Measurements from ENCODE around the gene SRRT.

The SRRT gene

DNA sequence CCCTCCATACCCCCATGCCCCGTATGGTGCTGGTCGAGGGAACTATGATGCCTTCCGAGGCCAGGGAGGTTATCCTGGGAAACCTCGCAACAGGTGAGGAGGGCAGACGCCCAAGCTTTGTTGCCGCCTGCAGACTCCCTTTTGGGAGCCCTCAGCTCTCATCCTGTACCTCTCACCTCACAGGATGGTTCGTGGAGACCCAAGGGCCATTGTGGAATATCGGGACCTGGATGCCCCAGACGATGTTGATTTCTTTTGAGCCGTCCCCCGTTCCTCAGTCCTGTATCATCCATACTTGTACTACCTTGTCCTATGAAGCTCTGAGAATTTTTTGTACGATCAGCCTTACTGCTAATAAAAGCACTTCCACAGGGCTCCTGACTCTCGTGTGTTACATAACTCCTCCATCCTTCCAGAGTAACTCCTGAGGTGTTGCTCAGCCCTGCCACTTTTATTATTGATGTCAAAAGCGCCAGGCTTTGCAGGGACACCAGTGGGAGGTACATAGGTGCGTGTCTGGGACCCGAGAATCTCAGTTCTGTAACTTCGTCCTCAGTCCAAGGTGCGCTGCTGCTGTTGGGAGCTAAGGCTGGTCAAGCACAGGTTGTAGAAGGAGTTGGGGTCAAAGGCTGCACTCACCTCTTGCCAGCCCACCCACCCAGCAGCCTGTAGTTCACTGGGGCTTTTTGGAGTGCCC, 13.5 kb downstream of the SRRT start:
- Histone ChIP-seq H3K27ac (ENCODE audit: low read depth, low read length) (no peak overlapping the region), H3K36me3 (ENCODE audit: control insufficient read depth in 1 of 2, insufficient read depth in 2 of 2, low read length in 2 of 2) (peaks cover 33 to 47% of the 10 kb centered on the region in 2 donors), H3K4me1 (ENCODE audit: control insufficient read depth in 1 of 2, insufficient read depth in 2 of 2, low read length in 2 of 2) (peaks cover 26 to 32% of the 10 kb centered on the region in 2 donors), H3K9ac (ENCODE audit: low read depth in 1 of 2, low read length in 2 of 2) (peak overlapping the region; percentile 70 to 91), H3K27me3 (ENCODE audit: control insufficient read depth in 1 of 2, insufficient read depth in 2 of 2, low read length in 2 of 2) (no peaks in the 10 kb centered on the region), H3K4me3 (ENCODE audit: low read depth in 1 of 2, low read length in 2 of 2) (peak overlapping the region; percentile 70 to 83), H3K9me3 (ENCODE audit: control insufficient read depth in 1 of 2, low read length in 2 of 2) (no peaks in the 10 kb centered on the region)

DNA sequence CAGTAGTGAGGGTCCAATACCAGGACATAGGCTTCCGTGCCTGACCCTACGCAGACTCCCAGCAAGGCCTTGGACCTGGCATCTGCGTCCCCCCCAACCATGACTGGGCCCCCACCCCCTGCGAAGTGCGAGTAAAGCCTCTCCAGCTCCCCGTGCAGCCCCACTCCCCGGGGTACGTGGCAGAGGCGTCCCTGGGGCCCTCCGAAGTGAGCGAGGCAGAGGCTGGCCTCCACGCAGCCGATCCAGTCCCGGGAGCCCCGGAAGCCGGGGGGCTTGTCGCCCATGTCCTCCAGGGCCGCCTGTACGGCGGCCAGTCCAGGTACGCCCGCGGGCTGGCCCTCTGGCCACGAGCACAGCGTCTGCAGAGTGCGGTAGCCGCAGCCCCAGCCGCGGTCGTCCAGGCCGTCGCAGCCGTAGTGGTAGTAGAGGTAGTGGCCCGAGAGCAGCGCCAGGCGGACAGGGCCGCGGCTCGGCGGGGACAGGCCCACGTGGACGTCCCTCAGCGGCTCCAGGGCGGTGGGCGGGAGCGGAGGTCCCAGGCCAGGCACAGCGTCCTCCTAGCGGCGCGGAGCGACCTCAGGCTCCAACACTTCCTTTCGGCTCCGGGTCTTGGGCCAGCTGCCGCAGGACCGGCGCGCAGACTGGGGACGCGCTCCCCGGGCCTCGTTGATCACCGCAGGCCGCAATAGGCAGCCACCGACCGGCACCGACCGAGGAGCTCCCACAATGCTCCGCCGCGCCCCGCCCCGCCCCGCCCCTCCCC, 14.3 kb downstream of the SRRT start, which contains the start of gene UFSP1:
TSS of gene UFSP1 (minus strand) at position 728 of the 763 bp plus-strand sequence. CDS start at position 284, 444 bp downstream.
- peaks cover 28 to 40% of the 10 kb centered on the region in 2 donors for H3K36me3 ChIP-seq (ENCODE audit: control insufficient read depth in 1 of 2, insufficient read depth in 2 of 2, low read length in 2 of 2)
- peak within 1 kb of the TSS; percentile 77 to 83 for H3K4me3 ChIP-seq (ENCODE audit: low read depth in 1 of 2, low read length in 2 of 2)
- peak within 1 kb of the TSS; percentile 82 for H3K27ac ChIP-seq (ENCODE audit: low read depth, low read length)
- H3K9me3 ChIP-seq (ENCODE audit: control insufficient read depth in 1 of 2, low read length in 2 of 2): no peaks in the 10 kb centered on the region
- no peaks in the 10 kb centered on the region for H3K27me3 ChIP-seq (ENCODE audit: control insufficient read depth in 1 of 2, insufficient read depth in 2 of 2, low read length in 2 of 2)
- peaks cover 26 to 33% of the 10 kb centered on the region in 2 donors for H3K4me1 ChIP-seq (ENCODE audit: control insufficient read depth in 1 of 2, insufficient read depth in 2 of 2, low read length in 2 of 2)
- H3K9ac ChIP-seq (ENCODE audit: low read depth in 1 of 2, low read length in 2 of 2): peak within 1 kb of the TSS; percentile 70 to 91

GRCh38 chr7:100890653-100891567, 16.0 kb downstream of the SRRT start:
- H3K4me1 ChIP-seq (ENCODE audit: control insufficient read depth in 1 of 2, insufficient read depth in 2 of 2, low read length in 2 of 2): peaks cover 27 to 44% of the 10 kb centered on the region in 2 donors
- peak overlapping the region; percentile 82 for H3K27ac ChIP-seq (ENCODE audit: low read depth, low read length)
- H3K27me3 ChIP-seq (ENCODE audit: control insufficient read depth in 1 of 2, insufficient read depth in 2 of 2, low read length in 2 of 2): peaks cover under 1 to 4% of the 10 kb centered on the region in 2 donors
- H3K4me3 ChIP-seq (ENCODE audit: low read depth in 1 of 2, low read length in 2 of 2): peak overlapping the region; percentile 63 to 77
- peaks cover 16 to 24% of the 10 kb centered on the region in 2 donors for H3K36me3 ChIP-seq (ENCODE audit: control insufficient read depth in 1 of 2, insufficient read depth in 2 of 2, low read length in 2 of 2)
- H3K9ac ChIP-seq (ENCODE audit: low read depth in 1 of 2, low read length in 2 of 2): peak overlapping the region in 1 of 2 donors; percentile 56
- H3K9me3 ChIP-seq (ENCODE audit: control insufficient read depth in 1 of 2, low read length in 2 of 2): no peaks in the 10 kb centered on the region

DNA sequence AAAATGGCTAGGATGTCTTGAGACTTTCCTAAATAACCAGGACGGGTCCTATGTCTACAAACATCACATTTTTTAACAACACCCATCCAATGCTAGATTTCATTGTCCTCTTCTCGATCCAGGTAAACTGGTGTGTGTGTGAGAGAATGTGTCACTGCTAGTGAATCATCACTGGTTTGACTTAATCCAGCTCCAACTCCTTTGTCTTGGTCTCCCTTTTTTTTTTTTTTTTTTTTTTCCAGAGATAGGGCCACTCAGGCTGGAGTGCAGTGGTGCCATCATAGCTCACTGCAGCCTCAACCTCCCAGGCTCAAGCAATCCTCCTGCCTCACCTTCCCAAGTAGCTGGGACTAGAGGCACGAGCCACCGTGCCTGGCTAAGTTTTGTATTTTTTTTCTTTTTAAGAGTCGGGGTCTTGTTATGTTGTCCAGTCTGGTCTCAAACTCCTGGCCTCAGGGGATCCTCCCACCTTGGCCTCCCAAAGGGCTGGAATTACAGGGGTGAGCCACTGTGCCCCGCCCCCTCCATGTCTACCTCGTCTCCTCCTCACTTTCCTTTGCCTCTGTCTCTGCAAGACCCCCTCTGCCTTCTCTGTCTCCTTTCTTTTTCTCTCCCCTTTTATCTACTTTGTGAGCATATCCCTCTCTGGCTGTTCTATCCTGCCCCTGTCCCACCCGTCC, 16.8 kb downstream of the SRRT start:
- Histone ChIP-seq H3K9me3 (ENCODE audit: control insufficient read depth in 1 of 2, low read length in 2 of 2) (no peaks in the 10 kb centered on the region), H3K27me3 (ENCODE audit: control insufficient read depth in 1 of 2, insufficient read depth in 2 of 2, low read length in 2 of 2) (peaks cover 8 to 11% of the 10 kb centered on the region in 2 donors), H3K36me3 (ENCODE audit: control insufficient read depth in 1 of 2, insufficient read depth in 2 of 2, low read length in 2 of 2) (peaks cover 8 to 16% of the 10 kb centered on the region in 2 donors), H3K4me3 (ENCODE audit: low read depth in 1 of 2, low read length in 2 of 2) (no peak overlapping the region), H3K9ac (ENCODE audit: low read depth in 1 of 2, low read length in 2 of 2) (peak overlapping the region in 1 of 2 donors; percentile 56), H3K4me1 (ENCODE audit: control insufficient read depth in 1 of 2, insufficient read depth in 2 of 2, low read length in 2 of 2) (peaks cover 33 to 51% of the 10 kb centered on the region in 2 donors), H3K27ac (ENCODE audit: low read depth, low read length) (no peak overlapping the region)

GRCh38 chr7:100892364-100893317, 17.7 kb downstream of the SRRT start:
- H3K27me3 ChIP-seq (ENCODE audit: control insufficient read depth in 1 of 2, insufficient read depth in 2 of 2, low read length in 2 of 2): peaks cover 8 to 11% of the 10 kb centered on the region in 2 donors
- peaks cover 6 to 7% of the 10 kb centered on the region in 2 donors for H3K36me3 ChIP-seq (ENCODE audit: control insufficient read depth in 1 of 2, insufficient read depth in 2 of 2, low read length in 2 of 2)
- H3K4me3 ChIP-seq (ENCODE audit: low read depth in 1 of 2, low read length in 2 of 2): no peak overlapping the region
- H3K9ac ChIP-seq (ENCODE audit: low read depth in 1 of 2, low read length in 2 of 2): no peak overlapping the region
- peaks cover 29 to 45% of the 10 kb centered on the region in 2 donors for H3K4me1 ChIP-seq (ENCODE audit: control insufficient read depth in 1 of 2, insufficient read depth in 2 of 2, low read length in 2 of 2)
- no peaks in the 10 kb centered on the region for H3K9me3 ChIP-seq (ENCODE audit: control insufficient read depth in 1 of 2, low read length in 2 of 2)
- no peak overlapping the region for H3K27ac ChIP-seq (ENCODE audit: low read depth, low read length)

- Histone ChIP-seq H3K27me3 (ENCODE audit: control insufficient read depth in 1 of 2, insufficient read depth in 2 of 2, low read length in 2 of 2) (peaks cover 8 to 11% of the 10 kb centered on the region in 2 donors), H3K9ac (ENCODE audit: low read depth in 1 of 2, low read length in 2 of 2) (no peak overlapping the region), H3K36me3 (ENCODE audit: control insufficient read depth in 1 of 2, insufficient read depth in 2 of 2, low read length in 2 of 2) (peaks cover 0 to 4% of the 10 kb centered on the region in 2 donors), H3K4me3 (ENCODE audit: low read depth in 1 of 2, low read length in 2 of 2) (no peak overlapping the region), H3K4me1 (ENCODE audit: control insufficient read depth in 1 of 2, insufficient read depth in 2 of 2, low read length in 2 of 2) (peaks cover 21 to 37% of the 10 kb centered on the region in 2 donors), H3K27ac (ENCODE audit: low read depth, low read length) (no peak overlapping the region), H3K9me3 (ENCODE audit: control insufficient read depth in 1 of 2, low read length in 2 of 2) (no peaks in the 10 kb centered on the region)
These were observed 18.5 kb downstream of the SRRT start for GRCh38 chr7:100893318-100893895.

- H3K9ac ChIP-seq (ENCODE audit: low read depth in 1 of 2, low read length in 2 of 2): no peak overlapping the region
- no peaks in the 10 kb centered on the region for H3K36me3 ChIP-seq (ENCODE audit: control insufficient read depth in 1 of 2, insufficient read depth in 2 of 2, low read length in 2 of 2)
- peaks cover 15 to 31% of the 10 kb centered on the region in 2 donors for H3K4me1 ChIP-seq (ENCODE audit: control insufficient read depth in 1 of 2, insufficient read depth in 2 of 2, low read length in 2 of 2)
- no peaks in the 10 kb centered on the region for H3K9me3 ChIP-seq (ENCODE audit: control insufficient read depth in 1 of 2, low read length in 2 of 2)
- H3K27me3 ChIP-seq (ENCODE audit: control insufficient read depth in 1 of 2, insufficient read depth in 2 of 2, low read length in 2 of 2): peaks cover 8 to 11% of the 10 kb centered on the region in 2 donors
- H3K27ac ChIP-seq (ENCODE audit: low read depth, low read length): no peak overlapping the region
- H3K4me3 ChIP-seq (ENCODE audit: low read depth in 1 of 2, low read length in 2 of 2): peak overlapping the region in 1 of 2 donors; percentile 45
These were observed 19.2 kb downstream of the SRRT start for GRCh38 chr7:100893910-100894721.
